Heart right ventricle (tissue), 16 donors: Measurements from ENCODE around the gene CDK14. TPM values are rescaled to one million over a fixed set of nuclear protein-coding genes. Genes with fewer than 3 reads are reported as not detected.
A peak's percentile ranks its signal among the peaks of the same experiment; 100 is the strongest.

Source experiments
- ATAC-seq, 8 donors: fragments of 200-7000 bp; cut with Tn5 transposase; one replicate each; pipeline ENCODE4 v1.9.1; 2020; ENCODE audit warnings: mild to moderate bottlenecking in 8 of 8, moderate library complexity in 8 of 8, moderate number of reproducible peaks in 1 of 8
- DNase-seq, 2 donors: peaks; one replicate each; pipeline ENCODE4 v3.0.0-alpha.2; 2020
- H3K27ac ChIP-seq, 10 donors: fragments of 200-600 bp; sonication (generic) in 2 of 10; one replicate each; pipeline versions ENCODE4 v1.5.0 to v1.8.0; 2020 to 2022; ENCODE audit warnings: mild to moderate bottlenecking in 3 of 10
- H3K27me3 ChIP-seq, 7 donors: fragments of 200-600 bp; one replicate each; pipeline ENCODE4 v1.8.0; 2021 to 2022; ENCODE audit warnings: mild to moderate bottlenecking in 2 of 7
- H3K36me3 ChIP-seq, 9 donors: fragments of 200-600 bp; sonication (generic) in 1 of 9; one replicate each; pipeline versions ENCODE4 v1.5.0 to v1.8.0; 2020 to 2022; ENCODE audit warnings: mild to moderate bottlenecking in 2 of 9
- H3K4me1 ChIP-seq, 9 donors: fragments of 200-600 bp; sonication (generic) in 1 of 9; one replicate each; pipeline versions ENCODE4 v1.5.0 to v1.8.0; 2020 to 2022; ENCODE audit warnings: mild to moderate bottlenecking in 4 of 9
- H3K4me3 ChIP-seq, 10 donors: fragments of 200-600 bp; sonication (generic) in 2 of 10; one replicate each; pipeline versions ENCODE4 v1.5.0 to v1.8.0; 2020 to 2022; ENCODE audit warnings: mild to moderate bottlenecking in 7 of 10, moderate library complexity in 2 of 10
- H3K9me3 ChIP-seq, 11 donors: fragments of 200-600 bp in 10 of 11; sonication (generic) in 2 of 11; one replicate each; pipeline versions ENCODE4 v1.5.0 to v1.8.0; 2013 to 2022; ENCODE audit warnings: mild to moderate bottlenecking in 2 of 11, control low read depth in 1 of 11, moderate library complexity in 1 of 11
- CTCF ChIP-seq, 9 donors: fragments of 200-600 bp; sonication (generic) in 2 of 9; IDR thresholded peaks; one replicate each; pipeline versions ENCODE4 v1.5.0 to v1.8.0; 2021 to 2022; ENCODE audit warnings: antibody characterized with exemption in 9 of 9, mild to moderate bottlenecking in 5 of 9, moderate library complexity in 1 of 9
- WGBS, 2 donors: extraction: QIAGEN DNeasy Blood & Tissue Kit; methylation state at CpG; one replicate each; pipeline ENCODE4 v1.1.7; 2013; ENCODE audit warnings: inconsistent platforms in 1 of 2; 5-methylcytosine and 5-hydroxymethylcytosine counted together
- intact Hi-C, 10 donors: fragments of 100-400 bp; cut with DNase I; formaldehyde crosslinking; loops; one replicate each; pipeline versions ENCODE4 v1.11.1 to v1.14.2; 2022
- polyA plus RNA-seq, 2 donors: library from polyadenylated mRNA; stranded (reverse); fragments of 200-250 nt; gene quantifications; one replicate each; pipeline ENCODE4 v1.2.3, GENCODE V29; 2013
- total RNA-seq, 10 donors: library from RNA; stranded (reverse); fragmentation: NEBNext Ultra II Directional in 3 of 10; extraction: Animal tissue kit (Norgen Biotek cat#: 25700) in 3 of 10; gene quantifications; one replicate each; pipeline versions ENCODE4 v1.2.1 to v1.2.4, GENCODE V29; 2021 to 2023
- donor health status: Arrhythmogenic right ventricular cardiomyopathy.
- donor health status: ischemic (EF 13 %, LVEDD 7.1; RV severe dilation, severe dysfunction).
- donor health status: healthy with polysubstance abuse.
- donor health status: DM: no; HTN: yes; CAD: no.
- donor health status: DM: no; HTN: no; CAD: no.
- donor health status: ischemic (EF 25% LVEDD 6.9; RV normal size, moderate dysfunction).
- donor health status: ischemic (EF 25% LVEDD 5.7; RV mildly dilated, moderate dysfunction).
- donor health status: healthy.
- donor health status: DM: yes; HTN: yes; CAD: no.
- donor health status: Ischemic cardiomyopathy.
- donor health status: ischemic (EF 35%, LVEDD 5.7; RV mildly dilated, moderate dysfunction).
- donor health status: nonischemic (EF 11% LVEDD 7.7; RV severe dilation, severe dysfunction).
- donor health status: DM: yes; HTN: yes; CAD: no.
- donor health status: PGD.
- donor health status: ischemic (EF 29% LVEDD 5.4; RV normal size, mild dysfunction).
- donor health status: nonischemic (EF 23%, LVEDD 6.1; RV moderate dilation, normal function).

Gene CDK14
- total and polyA plus RNA-seq, 12 donors = 3.9 to 36.5 (median 21.4) TPM

GRCh38 chr7:90587766-90588165, 8.4 kb upstream of the CDK14 start:
- 90 to 92% methylated on average over 2 of the region's 2 CpGs for WGBS, 2 donors
- intact Hi-C loops = no loop called here
- H3K9me3 ChIP-seq = peaks cover 0 to 6% (median 0%) of the 10 kb centered on the region in 11 donors

GRCh38 chr7:90592033-90592432, 4.1 kb upstream of the CDK14 start:
- H3K9me3 ChIP-seq = peaks cover 0 to 6% (median 0%) of the 10 kb centered on the region in 11 donors
- no peak overlapping the region for H3K4me3 ChIP-seq
- intact Hi-C loops = loop anchor here in 1 of 10 donors (10.0 kb wide), 2 partner anchors 127 to 133 kb away; partner anchors contain the start of gene PTTG1IP2
- no peak for DNase-seq
- H3K27me3 ChIP-seq = no peaks in the 10 kb centered on the region
- peaks cover 0 to 26% (median 9%) of the 10 kb centered on the region in 9 donors for H3K4me1 ChIP-seq
- no peak for ATAC-seq
- no peak for TF ChIP-seq CTCF (IDR thresholded peaks at IDR 0.05)
- no peaks in the 10 kb centered on the region for H3K36me3 ChIP-seq
- H3K27ac ChIP-seq = no peak overlapping the region

More at GRCh38 chr7:90587766-90588165, 8.4 kb upstream of the CDK14 start:
- H3K27me3 ChIP-seq = no peaks in the 10 kb centered on the region
- H3K36me3 ChIP-seq = no peaks in the 10 kb centered on the region
- no peak for ATAC-seq
- no peak for DNase-seq
- no peak overlapping the region for H3K27ac ChIP-seq
- no peak overlapping the region for H3K4me3 ChIP-seq
- peaks cover 0 to 11% (median 0%) of the 10 kb centered on the region in 9 donors for H3K4me1 ChIP-seq
- no peak for TF ChIP-seq CTCF (IDR thresholded peaks at IDR 0.05)

GRCh38 chr7:90593205-90593604, 2.9 kb upstream of the CDK14 start:
- Histone ChIP-seq H3K9me3 (peaks cover 0 to 6% (median 0%) of the 10 kb centered on the region in 11 donors), H3K27me3 (peaks cover 0 to 5% (median 0%) of the 10 kb centered on the region in 7 donors), H3K4me3 (no peak overlapping the region), H3K4me1 (peaks cover 0 to 37% (median 19%) of the 10 kb centered on the region in 9 donors), H3K36me3 (no peaks in the 10 kb centered on the region), H3K27ac (no peak overlapping the region)
- intact Hi-C loops = loop anchor here in 1 of 10 donors (10.0 kb wide), 2 partner anchors 128 to 132 kb away; partner anchors contain the start of gene PTTG1IP2
- ATAC-seq = no peak
- DNase-seq = no peak
- TF ChIP-seq CTCF (IDR thresholded peaks at IDR 0.05) = no peak

GRCh38 chr7:90594751-90595317, 1.3 kb upstream of the CDK14 start:
- Histone ChIP-seq H3K9me3 (no peaks in the 10 kb centered on the region), H3K4me3 (peak overlapping the region in 9 of 10 donors; percentile 33 to 90 (median 80)), H3K4me1 (peaks cover 0 to 46% (median 21%) of the 10 kb centered on the region in 9 donors), H3K27me3 (peaks cover 0 to 5% (median 0%) of the 10 kb centered on the region in 7 donors), H3K36me3 (no peaks in the 10 kb centered on the region), H3K27ac (peak overlapping the region; percentile 80 to 91 (median 84))
- intact Hi-C loops = loop anchor here in 2 of 10 donors (5.0 to 10.0 kb wide), 3 partner anchors 130 to 437 kb away; partner anchors contain the start of gene PTTG1IP2 (in 1 of the 2)
- 31 to 34% methylated on average over 11 of the region's 11 CpGs for WGBS, 2 donors
- DNase-seq (peak; percentile 19 to 71), ATAC-seq (peak; percentile 24 to 86 (median 70))
- no peak for TF ChIP-seq CTCF (IDR thresholded peaks at IDR 0.05)
